ENCODE results near the gene TVP23C.
"Not testable (repeated sequence)": the region's sequence is repeated elsewhere in the genome, so short reads cannot be mapped to it uniquely, and the experiment has no call there.

DNA sequence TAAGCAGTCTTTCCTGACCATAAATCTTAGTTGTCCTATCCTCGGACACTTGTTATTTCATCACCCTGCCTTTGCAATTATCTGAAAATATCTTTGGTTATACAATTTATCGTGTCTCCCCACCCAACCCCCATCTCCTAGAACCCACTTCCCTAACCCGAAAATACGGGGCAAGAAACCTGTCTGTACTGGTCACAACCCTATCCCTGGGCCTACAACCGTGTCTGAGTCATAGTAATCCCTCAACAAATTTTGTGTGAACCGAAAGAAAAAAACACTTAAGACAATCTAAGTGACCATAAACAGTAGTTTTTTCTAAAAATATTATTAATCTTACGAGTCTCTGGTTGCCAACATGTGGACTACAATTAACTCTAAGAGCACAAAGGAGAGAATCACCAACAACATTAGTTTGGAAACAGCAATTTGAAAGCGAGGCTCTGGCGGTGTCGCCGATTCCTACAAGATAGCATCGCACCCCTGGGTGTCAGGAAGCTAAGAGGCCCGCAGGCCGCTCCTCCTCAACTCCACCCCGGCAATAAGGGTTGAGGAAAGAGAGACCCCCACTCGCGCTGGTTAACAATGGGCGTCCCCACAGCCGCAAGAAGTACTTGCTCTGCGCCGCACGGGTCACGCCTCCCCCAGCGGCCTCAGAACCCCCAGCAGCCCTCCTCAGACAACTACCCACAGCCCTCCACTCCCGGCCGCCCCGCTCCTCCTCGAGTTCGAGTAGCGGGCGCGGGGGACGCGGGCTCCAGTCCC lies 489 bp downstream of the TVP23C start:
- not testable (repeated sequence) for TF ChIP-seq POLR2A (IDR thresholded peaks at IDR 0.05)
- TF ChIP-seq, protein P1, sequence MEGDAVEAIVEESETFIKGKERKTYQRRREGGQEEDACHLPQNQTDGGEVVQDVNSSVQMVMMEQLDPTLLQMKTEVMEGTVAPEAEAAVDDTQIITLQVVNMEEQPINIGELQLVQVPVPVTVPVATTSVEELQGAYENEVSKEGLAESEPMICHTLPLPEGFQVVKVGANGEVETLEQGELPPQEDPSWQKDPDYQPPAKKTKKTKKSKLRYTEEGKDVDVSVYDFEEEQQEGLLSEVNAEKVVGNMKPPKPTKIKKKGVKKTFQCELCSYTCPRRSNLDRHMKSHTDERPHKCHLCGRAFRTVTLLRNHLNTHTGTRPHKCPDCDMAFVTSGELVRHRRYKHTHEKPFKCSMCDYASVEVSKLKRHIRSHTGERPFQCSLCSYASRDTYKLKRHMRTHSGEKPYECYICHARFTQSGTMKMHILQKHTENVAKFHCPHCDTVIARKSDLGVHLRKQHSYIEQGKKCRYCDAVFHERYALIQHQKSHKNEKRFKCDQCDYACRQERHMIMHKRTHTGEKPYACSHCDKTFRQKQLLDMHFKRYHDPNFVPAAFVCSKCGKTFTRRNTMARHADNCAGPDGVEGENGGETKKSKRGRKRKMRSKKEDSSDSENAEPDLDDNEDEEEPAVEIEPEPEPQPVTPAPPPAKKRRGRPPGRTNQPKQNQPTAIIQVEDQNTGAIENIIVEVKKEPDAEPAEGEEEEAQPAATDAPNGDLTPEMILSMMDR (IDR thresholded peaks at IDR 0.05 in 8 of 11, conservative IDR thresholded peaks at IDR 0.05 in 3 of 11), result not testable (repeated sequence)

Measured in spleen (tissue), 7 donors.